GM19238 (cell line): ENCODE data around the gene ATF4.

Source experiments
- DNase-seq: peaks from one replicate; pipeline ENCODE4 v3.0.0; 2011; ENCODE audit warnings: low spot score; ENCODE audit not compliant: insufficient read length

ATF4 gene, protein sequence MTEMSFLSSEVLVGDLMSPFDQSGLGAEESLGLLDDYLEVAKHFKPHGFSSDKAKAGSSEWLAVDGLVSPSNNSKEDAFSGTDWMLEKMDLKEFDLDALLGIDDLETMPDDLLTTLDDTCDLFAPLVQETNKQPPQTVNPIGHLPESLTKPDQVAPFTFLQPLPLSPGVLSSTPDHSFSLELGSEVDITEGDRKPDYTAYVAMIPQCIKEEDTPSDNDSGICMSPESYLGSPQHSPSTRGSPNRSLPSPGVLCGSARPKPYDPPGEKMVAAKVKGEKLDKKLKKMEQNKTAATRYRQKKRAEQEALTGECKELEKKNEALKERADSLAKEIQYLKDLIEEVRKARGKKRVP

DNA sequence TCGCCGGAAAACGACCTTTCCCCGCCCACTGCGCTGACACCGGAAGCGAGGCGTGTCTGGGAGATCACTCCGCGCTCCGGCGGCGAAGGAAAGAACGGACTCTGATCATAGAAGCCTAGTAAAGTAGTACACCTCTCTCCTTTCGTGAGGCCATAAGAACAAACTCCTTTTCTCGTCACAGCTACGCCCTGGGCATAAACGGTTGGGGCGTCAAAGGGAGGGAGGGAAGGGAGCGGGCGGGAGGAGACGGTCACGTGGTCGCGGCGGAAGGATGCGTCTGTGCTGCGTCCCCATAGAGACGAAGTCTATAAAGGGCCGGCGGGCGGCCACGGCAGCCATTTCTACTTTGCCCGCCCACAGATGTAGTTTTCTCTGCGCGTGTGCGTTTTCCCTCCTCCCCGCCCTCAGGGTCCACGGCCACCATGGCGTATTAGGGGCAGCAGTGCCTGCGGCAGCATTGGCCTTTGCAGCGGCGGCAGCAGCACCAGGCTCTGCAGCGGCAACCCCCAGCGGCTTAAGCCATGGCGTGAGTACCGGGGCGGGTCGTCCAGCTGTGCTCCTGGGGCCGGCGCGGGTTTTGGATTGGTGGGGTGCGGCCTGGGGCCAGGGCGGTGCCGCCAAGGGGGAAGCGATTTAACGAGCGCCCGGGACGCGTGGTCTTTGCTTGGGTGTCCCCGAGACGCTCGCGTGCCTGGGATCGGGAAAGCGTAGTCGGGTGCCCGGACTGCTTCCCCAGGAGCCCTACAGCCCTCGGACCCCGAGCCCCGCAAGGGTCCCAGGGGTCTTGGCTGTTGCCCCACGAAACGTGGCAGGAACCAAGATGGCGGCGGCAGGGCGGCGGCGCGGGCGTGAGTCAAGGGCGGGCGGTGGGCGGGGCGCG lies at the start of gene ATF4:
Gene ATF4 (plus strand): TSS at position 337 of the 880 bp plus-strand sequence. CDS start 884 bp downstream, outside the sequence.
- DNase-seq: peak; percentile 63

DNA sequence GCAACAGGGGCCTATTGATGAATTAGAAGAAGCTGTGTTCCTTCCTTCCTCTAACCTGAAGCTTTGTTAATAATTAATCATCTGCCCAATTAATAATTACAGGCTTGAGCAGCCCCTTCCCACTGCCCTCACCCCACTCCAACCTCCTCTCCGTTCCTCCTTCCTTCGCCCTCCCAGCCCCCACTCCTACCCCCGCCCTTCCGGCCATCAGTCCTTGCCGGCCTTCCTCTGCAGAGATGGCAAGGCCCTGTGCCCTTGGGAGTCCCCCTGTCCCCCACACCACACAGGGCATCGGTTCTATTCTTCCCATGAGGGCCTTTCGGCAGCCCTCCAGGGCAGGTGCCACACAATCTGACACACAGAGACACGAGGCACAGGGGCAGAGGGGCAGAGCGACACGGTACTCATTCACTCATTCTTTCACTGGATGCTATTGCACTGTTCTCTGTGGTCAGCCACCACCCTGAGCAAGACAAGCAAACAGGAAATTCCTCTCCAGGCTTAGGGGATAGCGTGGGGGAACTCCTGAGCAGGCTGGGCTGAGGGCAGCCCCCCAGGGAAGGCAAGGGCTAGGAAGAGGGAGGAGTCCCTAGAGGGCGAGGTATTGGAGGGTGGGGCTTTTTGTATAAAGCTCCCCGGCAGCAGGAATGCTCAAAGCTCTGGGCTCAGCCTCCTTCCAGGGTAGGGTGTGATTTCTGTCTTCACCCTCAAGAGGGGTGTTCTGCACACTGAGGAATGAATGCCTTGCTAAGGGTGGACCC lies 48.8 kb upstream of the ATF4 start:
- DNase-seq: peak; percentile 71

DNA sequence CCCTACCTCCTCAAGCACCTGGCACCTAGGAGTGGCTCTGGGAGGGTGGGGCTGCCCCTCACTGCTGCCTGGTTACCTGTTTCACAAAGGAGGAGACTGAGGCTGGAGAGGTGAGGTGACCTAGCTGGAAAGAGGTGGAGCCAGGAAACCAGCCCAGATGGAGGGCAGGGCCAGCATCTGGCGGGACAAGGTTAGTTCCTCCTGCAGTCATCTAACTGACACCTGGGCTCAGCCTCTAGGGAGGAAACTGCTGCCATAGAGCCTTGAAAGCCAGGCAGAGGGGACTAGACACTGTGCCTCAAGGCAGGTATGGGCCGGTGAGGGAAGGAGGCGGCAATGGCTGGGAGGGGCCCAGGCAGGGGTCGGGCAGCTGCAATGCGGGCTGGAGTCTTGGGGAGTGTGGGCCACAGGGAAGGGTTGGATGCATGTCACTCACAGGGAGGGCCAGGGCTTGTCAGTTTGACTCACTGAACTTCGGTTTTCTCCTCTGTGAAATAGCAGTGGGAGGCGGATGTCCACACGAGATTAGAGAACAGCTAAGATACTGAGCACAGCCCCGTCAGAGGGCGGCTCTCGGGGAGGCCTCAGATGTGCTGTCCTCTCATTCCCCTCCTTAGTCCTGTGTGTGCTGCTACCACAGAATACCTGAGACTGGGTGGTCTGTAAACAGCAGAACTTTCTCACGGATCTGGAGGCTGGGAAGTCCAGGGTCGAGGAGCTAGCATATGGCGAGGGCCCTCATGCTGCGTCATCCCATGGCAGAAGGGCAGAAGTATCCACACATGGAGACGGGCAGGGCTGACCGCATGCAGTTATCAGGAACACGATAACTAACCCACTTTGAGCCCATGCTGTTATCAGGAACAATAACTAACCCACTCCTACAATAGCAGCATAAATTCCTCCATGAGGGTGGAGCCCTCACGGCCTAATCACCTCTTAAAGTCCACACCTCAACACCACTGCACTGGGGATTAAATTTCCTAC lies 47.5 kb upstream of the ATF4 start:
- peak; percentile 49 for DNase-seq

DNA sequence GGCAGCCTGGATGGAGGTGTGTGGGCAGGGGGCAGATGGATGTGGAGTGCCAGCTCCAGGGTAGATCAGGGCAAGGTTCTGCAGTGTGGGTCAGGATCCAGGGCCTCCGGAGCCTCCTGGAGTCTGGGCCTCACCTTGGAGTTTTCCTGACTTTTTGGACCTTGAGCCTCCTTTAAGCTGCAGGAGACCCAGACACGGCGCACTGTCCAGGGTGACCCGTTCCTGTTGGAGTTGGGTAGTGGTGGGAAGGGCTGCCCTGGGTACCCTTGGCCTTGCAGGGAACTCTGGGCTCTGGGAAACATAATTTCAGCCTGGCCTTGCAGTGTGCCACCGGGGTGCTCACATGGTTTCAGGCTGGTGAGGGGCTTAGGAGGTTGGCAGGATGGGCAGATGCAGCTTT lies 46.5 kb upstream of the ATF4 start:
- no peak for DNase-seq

DNA sequence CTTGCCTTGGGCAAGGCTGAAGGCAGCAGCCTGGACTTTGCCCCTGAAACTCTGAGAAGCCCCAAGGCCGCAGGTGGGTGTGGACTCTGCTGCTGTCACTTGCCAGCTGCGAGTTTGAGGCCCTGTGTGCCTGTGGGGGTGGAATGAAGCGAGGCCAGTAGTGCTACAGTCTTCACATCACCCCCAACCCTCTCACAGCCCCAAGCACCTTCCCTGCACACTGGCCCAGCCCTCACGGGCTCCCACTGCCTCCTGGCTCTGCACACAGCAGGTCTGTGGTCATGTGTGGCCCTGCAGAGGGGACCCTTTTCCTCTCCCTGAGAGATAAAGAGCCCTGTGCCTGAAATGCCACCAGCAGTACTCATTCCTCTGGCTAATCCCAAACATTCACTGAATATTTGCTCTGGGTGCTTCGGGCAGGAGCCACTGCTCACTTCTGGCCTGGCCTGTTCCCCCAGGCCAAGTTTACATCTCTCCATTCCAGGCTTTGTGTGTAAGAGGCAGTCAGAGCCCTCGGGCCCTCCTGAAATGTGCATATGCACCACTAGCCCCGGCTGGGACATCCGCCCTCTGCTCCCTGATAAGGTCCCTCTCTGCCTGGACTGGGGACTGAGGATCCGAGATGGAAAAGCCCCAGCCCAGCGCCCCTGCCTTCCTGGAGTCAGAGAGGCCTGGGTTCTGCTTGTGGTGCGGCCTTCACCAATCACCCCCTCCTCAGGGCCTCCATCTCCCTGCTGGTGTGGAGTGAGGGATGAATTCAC lies 45.8 kb upstream of the ATF4 start:
- DNase-seq: no peak

DNA sequence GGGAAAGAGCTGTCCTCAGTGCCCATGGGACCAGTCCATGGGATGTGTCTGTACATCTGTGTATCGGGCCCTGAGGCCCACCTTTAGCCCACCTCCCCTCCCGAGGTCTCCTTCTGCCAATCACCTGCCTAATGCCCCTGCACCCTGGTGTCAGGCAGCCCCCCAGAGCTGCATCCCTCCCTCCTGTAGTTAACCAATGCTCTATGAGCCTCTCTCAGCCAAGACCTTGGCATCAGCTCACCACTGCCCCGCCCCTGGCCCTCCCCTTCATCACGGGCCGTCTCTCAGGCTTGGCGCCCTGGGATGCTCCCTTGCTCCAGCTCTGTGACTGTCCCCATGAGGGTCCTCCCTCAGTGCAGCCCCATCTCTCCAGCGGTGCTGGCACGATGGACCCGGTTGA lies 45.0 kb upstream of the ATF4 start:
- no peak for DNase-seq

DNA sequence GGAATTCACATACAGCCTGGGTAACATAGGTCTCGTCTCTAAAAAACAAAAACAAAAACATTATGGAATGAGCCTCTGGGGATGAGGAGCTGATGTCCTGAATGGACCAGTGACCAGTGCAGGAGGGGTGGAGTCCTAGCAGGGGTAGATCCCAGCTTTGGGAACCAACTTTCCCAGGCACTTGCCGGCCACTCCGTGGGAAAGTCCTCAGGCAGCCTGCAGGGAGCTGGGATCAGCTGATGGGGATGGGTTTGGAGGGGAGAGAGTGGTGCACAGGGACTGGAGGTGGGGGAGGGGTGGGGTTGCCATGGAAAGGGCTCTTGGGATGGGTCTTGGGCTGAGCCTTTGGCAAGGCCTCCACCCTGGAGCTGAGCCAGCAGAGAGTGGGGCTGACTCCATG lies 44.5 kb upstream of the ATF4 start:
- DNase-seq: no peak

DNA sequence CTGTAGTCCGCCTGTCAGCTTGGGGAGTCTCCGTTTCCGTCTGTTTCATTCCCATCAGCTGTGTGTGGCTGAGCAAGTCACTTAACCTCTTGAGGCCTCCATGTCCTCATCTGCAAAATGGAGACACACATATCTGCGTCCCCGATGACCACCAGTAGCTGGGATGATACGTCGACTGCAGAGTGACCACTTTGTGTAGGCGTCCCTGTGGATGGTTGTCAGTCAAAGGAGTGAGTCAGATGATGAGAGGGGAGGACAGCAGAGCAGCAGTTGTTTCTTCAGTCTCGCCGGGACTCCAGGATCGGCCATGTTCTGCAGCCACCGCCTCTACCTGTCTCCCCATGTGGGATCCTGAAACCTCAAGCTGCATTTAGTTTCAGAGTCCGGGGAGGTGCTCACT lies 43.7 kb upstream of the ATF4 start:
- no peak for DNase-seq

DNA sequence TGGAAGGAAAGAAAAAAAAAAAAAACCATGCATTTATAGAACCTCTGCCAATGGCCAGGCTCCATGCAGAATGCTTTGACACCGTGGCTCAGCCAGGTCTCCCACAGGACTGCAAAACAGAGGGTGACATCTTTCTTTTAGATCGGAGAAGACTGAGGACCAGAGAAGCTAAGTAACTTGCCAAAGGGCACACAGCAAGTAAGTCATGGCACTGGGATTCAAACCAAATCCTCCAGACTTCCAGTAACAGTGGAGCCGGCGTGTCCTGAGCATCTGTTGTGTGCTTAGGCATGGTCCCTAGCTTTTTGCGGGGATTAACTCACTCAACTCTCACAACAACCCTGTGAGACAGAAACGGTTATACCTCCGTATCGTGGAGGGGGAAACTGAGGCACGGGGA lies 42.8 kb upstream of the ATF4 start:
- no peak for DNase-seq

DNA sequence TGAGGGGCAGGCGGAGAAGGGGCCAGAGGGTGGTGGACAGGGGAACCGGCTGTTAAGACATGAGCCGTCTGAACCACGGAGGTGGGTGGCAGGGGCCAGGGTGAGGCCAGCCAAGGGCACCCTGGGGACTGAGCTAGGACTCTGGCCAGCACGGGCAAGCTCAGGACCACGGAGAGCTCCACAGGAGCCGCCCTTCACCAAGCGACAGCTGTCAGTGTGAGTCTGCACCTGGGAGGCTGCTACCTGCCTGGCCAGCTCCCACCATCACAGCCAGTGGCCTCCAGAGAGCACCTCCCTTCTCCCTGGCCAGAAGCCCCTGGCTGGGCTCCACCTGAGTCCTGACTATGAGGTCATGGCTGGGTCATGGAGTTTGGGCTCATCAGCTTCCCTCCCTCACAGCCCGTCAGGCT lies 41.9 kb upstream of the ATF4 start:
- DNase-seq: no peak

DNA sequence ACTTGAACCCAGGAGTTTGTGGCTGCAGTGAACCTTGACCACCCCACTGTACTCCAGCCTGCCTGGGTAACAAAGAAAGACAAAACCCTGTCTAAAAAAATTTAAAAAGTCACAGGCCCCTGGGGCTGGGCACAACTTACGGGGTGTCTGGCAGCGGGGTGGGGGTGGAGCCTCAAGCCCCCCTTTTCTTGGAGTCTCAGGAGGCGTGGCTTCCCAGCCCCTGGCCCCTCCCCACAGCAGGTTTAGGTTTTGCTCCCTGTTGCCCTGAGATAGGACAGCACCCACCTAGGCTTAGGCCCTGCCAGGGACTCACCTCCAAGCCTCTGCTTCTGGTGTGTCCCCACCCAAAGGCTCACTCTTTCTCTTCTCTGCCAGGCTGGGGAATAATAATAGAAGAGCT lies 41.1 kb upstream of the ATF4 start:
- no peak for DNase-seq

DNA sequence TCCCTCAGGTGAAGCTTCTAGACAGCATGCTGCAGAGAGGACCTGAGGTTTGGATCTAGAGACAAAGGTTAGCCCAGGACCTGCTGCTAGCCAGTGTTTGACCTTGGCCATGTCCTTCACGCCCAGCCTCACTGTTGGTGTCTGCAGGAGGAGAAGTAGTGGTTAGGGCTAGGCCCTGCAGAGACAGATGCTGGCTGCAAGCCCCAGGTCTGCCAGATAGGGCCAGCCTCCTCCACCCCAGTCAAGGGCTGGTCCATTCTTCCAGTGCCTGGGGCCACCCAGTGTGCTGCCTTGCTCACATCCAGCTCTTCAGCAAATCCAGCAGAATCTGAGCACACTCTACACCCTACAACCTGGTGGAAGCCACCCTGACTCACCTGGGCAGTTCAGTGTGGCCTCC lies 39.8 kb upstream of the ATF4 start:
- DNase-seq: no peak

DNA sequence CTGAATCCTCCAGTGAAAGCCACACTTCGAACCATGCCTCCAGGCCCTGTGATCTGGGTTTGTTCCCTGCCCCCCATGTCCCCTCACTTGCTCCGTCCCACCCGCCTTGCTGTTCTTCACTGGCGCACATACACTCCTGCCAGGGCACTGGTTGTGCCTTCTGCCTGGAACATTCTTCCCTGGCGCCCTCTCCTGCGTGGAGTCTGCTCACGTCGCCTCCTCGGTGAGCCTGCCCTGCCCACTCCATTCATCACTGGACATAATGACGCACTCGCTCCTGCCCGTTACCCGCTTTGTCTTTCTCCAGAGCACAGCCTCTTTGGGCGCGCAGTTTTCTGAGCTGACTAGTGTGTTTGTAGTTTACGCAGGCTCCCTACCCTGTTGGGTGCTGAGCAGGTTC lies 39.3 kb upstream of the ATF4 start:
- DNase-seq: no peak

DNA sequence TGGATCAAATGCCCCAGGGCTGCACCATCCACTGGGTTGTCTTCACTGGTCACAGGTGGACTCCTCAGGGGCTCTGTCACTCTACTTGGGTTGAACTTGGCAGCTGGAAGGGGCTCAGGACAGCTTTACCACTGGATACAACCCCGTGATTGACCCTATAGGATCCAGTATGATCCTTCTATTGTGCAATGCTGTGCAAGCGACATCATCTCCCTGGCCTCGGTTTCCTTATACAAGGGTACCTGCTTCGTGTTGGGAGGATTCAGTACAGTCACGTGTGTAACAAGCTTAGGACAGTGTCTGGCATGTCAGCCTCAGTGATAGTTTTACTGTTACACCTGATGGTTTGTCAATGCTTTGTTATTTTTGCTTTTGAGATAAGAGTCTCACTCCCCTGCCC lies 38.8 kb upstream of the ATF4 start:
- DNase-seq: no peak

DNA sequence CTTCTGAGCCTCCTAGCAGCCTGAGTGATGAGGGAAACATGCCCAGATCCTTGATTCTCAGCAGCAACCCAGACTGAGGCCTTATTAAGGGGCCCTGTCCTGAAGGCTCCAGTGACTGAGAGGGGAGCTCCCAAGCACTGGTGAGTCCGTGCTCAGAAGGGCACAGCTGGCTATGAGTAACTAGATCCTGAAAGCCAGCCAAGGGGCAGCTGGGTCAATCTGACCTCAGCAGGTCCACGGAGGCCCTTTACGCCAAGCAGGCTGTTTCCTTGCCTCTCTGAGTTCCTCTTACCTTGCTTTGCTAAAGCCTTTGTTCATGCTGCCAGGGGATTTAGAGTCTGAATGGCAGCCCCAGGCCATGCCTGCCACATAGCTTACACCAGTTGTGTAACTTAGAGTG lies 37.6 kb upstream of the ATF4 start:
- DNase-seq: no peak

DNA sequence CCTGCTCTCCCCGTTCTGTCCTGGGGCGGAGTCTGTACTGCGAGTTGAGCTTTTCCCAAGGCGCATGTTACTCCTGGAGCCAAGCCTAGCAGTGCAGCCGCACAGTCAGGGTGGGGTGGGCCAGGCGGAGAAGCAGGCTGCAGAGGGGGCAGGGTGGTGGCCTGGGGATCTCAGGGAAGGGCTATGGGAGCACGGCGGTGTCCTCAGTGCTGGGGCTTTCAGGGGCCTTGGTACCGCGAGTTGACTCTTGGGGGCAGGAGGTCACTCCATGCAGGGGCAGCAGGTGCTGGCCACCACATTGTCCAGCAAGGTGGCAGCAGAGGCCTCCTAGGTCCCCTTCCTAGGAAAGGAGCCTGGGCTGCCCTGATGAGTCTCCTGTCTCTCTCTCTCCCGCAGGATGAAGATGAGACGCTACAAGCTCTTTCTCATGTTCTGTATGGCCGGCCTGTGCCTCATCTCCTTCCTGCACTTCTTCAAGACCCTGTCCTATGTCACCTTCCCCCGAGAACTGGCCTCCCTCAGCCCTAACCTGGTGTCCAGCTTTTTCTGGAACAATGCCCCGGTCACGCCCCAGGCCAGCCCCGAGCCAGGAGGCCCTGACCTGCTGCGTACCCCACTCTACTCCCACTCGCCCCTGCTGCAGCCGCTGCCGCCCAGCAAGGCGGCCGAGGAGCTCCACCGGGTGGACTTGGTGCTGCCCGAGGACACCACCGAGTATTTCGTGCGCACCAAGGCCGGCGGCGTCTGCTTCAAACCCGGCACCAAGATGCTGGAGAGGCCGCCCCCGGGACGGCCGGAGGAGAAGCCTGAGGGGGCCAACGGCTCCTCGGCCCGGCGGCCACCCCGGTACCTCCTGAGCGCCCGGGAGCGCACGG lies 33.2 kb upstream of the ATF4 start:
- no peak for DNase-seq

DNA sequence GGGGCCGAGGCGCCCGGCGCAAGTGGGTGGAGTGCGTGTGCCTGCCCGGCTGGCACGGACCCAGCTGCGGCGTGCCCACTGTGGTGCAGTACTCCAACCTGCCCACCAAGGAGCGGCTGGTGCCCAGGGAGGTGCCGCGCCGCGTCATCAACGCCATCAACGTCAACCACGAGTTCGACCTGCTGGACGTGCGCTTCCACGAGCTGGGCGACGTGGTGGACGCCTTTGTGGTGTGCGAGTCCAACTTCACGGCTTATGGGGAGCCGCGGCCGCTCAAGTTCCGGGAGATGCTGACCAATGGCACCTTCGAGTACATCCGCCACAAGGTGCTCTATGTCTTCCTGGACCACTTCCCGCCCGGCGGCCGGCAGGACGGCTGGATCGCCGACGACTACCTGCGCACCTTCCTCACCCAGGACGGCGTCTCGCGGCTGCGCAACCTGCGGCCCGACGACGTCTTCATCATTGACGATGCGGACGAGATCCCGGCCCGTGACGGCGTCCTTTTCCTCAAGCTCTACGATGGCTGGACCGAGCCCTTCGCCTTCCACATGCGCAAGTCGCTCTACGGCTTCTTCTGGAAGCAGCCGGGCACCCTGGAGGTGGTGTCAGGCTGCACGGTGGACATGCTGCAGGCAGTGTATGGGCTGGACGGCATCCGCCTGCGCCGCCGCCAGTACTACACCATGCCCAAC lies 32.4 kb upstream of the ATF4 start:
- DNase-seq: no peak

DNA sequence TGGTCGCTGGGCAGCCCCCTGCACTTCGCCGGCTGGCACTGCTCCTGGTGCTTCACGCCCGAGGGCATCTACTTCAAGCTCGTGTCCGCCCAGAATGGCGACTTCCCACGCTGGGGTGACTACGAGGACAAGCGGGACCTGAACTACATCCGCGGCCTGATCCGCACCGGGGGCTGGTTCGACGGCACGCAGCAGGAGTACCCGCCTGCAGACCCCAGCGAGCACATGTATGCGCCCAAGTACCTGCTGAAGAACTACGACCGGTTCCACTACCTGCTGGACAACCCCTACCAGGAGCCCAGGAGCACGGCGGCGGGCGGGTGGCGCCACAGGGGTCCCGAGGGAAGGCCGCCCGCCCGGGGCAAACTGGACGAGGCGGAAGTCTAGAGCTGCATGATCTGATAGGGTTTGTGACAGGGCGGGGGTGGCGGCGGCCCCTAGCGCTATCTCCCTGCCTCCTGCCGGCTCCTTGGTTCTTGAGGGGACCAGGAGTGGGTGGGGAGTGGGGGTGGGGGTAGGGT lies 31.7 kb upstream of the ATF4 start:
- no peak for DNase-seq
